Calu3 (cell line): ENCODE data around the gene ERP44. TPM values are rescaled to one million over a fixed set of nuclear protein-coding genes. Genes with fewer than 3 reads are reported as not detected.
A peak's percentile ranks its signal among the peaks of the same experiment; 100 is the strongest.

Experiments
- BruUV-seq: library from RNA; stranded (reverse); fragments of 400-500 nt; replicated peaks from 2 replicates; lab custom pipeline; 2021; lab: Mats Ljungman, UMichigan
- CTCF ChIA-PET: fragments of 300-600 bp; sonication (Branson Sonifier 250); formaldehyde crosslinking; loops from one replicate; lab custom pipeline; 2022; ENCODE audit warnings: antibody characterized with exemption; lab: Charles Lee
- DNase-seq: peaks from one replicate; pipeline ENCODE4 v3.0.0; 2022
- H3K27ac Mint-ChIP-seq: one replicate; pipeline ENCODE4 v1.8.0; 2022; ENCODE audit warnings: mixed read lengths; ENCODE audit not compliant: unreplicated experiment
- H3K27me3 Mint-ChIP-seq: one replicate; pipeline ENCODE4 v1.8.0; 2022; ENCODE audit warnings: mixed read lengths; ENCODE audit not compliant: unreplicated experiment
- H3K36me3 Mint-ChIP-seq: one replicate; pipeline ENCODE4 v1.8.0; 2022; ENCODE audit warnings: mild to moderate bottlenecking, moderate library complexity, mixed read lengths; ENCODE audit not compliant: insufficient read depth, unreplicated experiment
- H3K4me1 Mint-ChIP-seq: one replicate; pipeline ENCODE4 v1.8.0; 2022; ENCODE audit warnings: mild to moderate bottlenecking, low read depth, mixed read lengths; ENCODE audit not compliant: unreplicated experiment
- H3K4me3 Mint-ChIP-seq: one replicate; pipeline ENCODE4 v1.8.0; 2022; ENCODE audit warnings: mild to moderate bottlenecking, low read depth, moderate library complexity, mixed read lengths; ENCODE audit not compliant: unreplicated experiment
- H3K9me3 Mint-ChIP-seq: one replicate; pipeline ENCODE4 v1.8.0; 2022; ENCODE audit warnings: low read depth, mixed read lengths; ENCODE audit not compliant: unreplicated experiment
- CTCF ChIP-seq: fragments of 200-600 bp; IDR thresholded peaks from one replicate; pipeline ENCODE4 v1.8.0; 2022; ENCODE audit warnings: antibody characterized with exemption; ENCODE audit not compliant: unreplicated experiment
- intact Hi-C: fragments of 100-400 bp; cut with micrococcal nuclease; formaldehyde crosslinking; loops from one replicate; pipeline ENCODE4 v1.10.0; 2022; ENCODE audit not compliant: unreplicated experiment
- total RNA-seq: library from RNA; stranded (reverse); gene quantifications from 2 replicates; pipeline ENCODE4 v1.2.3, GENCODE V29; 2022

The ERP44 gene
- total RNA-seq, 1 experiment from 2014 or later: 12.3 TPM

GRCh38 chr9:100029251-100029650, 69.5 kb downstream of the ERP44 start:
- CTCF ChIA-PET: no interaction called here

GRCh38 chr9:100028201-100028784, 70.5 kb downstream of the ERP44 start:
- Mint-ChIP-seq H3K27ac (no peak overlapping the region), H3K9me3 (no peaks in the 10 kb centered on the region), H3K27me3 (no peaks in the 10 kb centered on the region), H3K4me3 (no peak overlapping the region), H3K36me3 (no peaks in the 10 kb centered on the region), H3K4me1 (no peaks in the 10 kb centered on the region)
- DNase-seq: peak; percentile 60
- CTCF ChIA-PET: no interaction called here
- intact Hi-C loops: loop anchor here (1.0 to 5.0 kb wide), 4 partner anchors 69 to 567 kb away; partner anchors contain the start of genes ERP44 and INVS
- TF ChIP-seq CTCF: peak; percentile 69
- no TSS peak for BruUV-seq

More at GRCh38 chr9:100029251-100029650, 69.5 kb downstream of the ERP44 start:
- Mint-ChIP-seq H3K27ac (no peak overlapping the region), H3K4me1 (no peaks in the 10 kb centered on the region), H3K4me3 (no peak overlapping the region), H3K27me3 (no peaks in the 10 kb centered on the region), H3K36me3 (no peaks in the 10 kb centered on the region), H3K9me3 (no peaks in the 10 kb centered on the region)
- TF ChIP-seq CTCF: no peak
- intact Hi-C loops: loop anchor here (2.0 to 5.0 kb wide), 3 partner anchors 68 to 566 kb away; partner anchors contain the start of genes ERP44 and INVS
- no TSS peak for BruUV-seq
- no peak for DNase-seq

GRCh38 chr9:100027543-100027942, 71.3 kb downstream of the ERP44 start:
- BruUV-seq: no TSS peak
- Mint-ChIP-seq H3K27ac (no peak overlapping the region), H3K36me3 (no peaks in the 10 kb centered on the region), H3K27me3 (no peaks in the 10 kb centered on the region), H3K9me3 (no peaks in the 10 kb centered on the region), H3K4me3 (no peak overlapping the region), H3K4me1 (no peaks in the 10 kb centered on the region)
- intact Hi-C loops: loop anchor here (5.0 kb wide), 2 partner anchors 70 to 295 kb away; partner anchors contain the start of genes ERP44 and INVS
- no peak for DNase-seq
- TF ChIP-seq CTCF: no peak
- CTCF ChIA-PET: no interaction called here

- H3K27ac Mint-ChIP-seq: no peak overlapping the region
- no peak for DNase-seq
- no peaks in the 10 kb centered on the region for H3K9me3 Mint-ChIP-seq
- CTCF ChIA-PET: no interaction called here
- H3K4me1 Mint-ChIP-seq: no peaks in the 10 kb centered on the region
- no peaks in the 10 kb centered on the region for H3K36me3 Mint-ChIP-seq
- no peaks in the 10 kb centered on the region for H3K27me3 Mint-ChIP-seq
- intact Hi-C loops: no loop called here
- no peak overlapping the region for H3K4me3 Mint-ChIP-seq
- no TSS peak for BruUV-seq
- no peak for TF ChIP-seq CTCF
These were observed 76.9 kb downstream of the ERP44 start for GRCh38 chr9:100021931-100022330.
